OCI-LY1 (cell line): ENCODE results near the gene PTGER4.
"Not testable (repeated sequence)": the region's sequence is repeated elsewhere in the genome, so short reads cannot be mapped to it uniquely, and the experiment has no call there.

Experiments
- H2AFZ ChIP-seq: fragments of 200-600 bp; sonication (generic), shearing (Covaris generic); 2 replicates; pipeline ENCODE4 v1.6.0; 2014; ENCODE audit warnings: antibody characterized with exemption, mild to moderate bottlenecking, low read length
- H3F3A ChIP-seq: fragments of 200-600 bp; sonication (generic), shearing (Covaris generic); 2 replicates; pipeline ENCODE4 v1.6.0; 2014; ENCODE audit warnings: mild to moderate bottlenecking, antibody characterized with exemption, low read length, moderate library complexity; ENCODE audit not compliant: insufficient read depth
- H3K27ac ChIP-seq: fragments of 200-600 bp; sonication (generic); 2 replicates; pipeline ENCODE4 v1.5.1; 2014; ENCODE audit warnings: low read length, mixed run types, mild to moderate bottlenecking, low read depth; ENCODE audit not compliant: poor library complexity, severe bottlenecking
- H3K27me3 ChIP-seq: fragments of 200-600 bp; sonication (generic); 2 replicates; pipeline ENCODE4 v1.6.0; 2014; ENCODE audit warnings: antibody characterized with exemption, mild to moderate bottlenecking, low read length, moderate library complexity; ENCODE audit not compliant: insufficient read depth
- H3K36me3 ChIP-seq: fragments of 200-600 bp; sonication (generic); 2 replicates; pipeline ENCODE4 v1.6.1; 2014; ENCODE audit warnings: mild to moderate bottlenecking, antibody characterized with exemption, low read length, moderate library complexity, mixed read lengths; ENCODE audit not compliant: insufficient read depth
- H3K4me1 ChIP-seq: fragments of 200-600 bp; sonication (generic); 2 replicates; pipeline ENCODE4 v1.5.1; 2014; ENCODE audit warnings: mild to moderate bottlenecking, low read length, moderate library complexity; ENCODE audit not compliant: insufficient read depth, severe bottlenecking
- H3K4me2 ChIP-seq: fragments of 200-600 bp; sonication (generic), shearing (Covaris generic); 2 replicates; pipeline ENCODE4 v1.6.1; 2014; ENCODE audit warnings: low read length
- H3K4me3 ChIP-seq: fragments of 200-600 bp; sonication (generic); 2 replicates; pipeline ENCODE4 v1.5.1; 2014; ENCODE audit warnings: low read length, low read depth, mild to moderate bottlenecking, mixed read lengths; ENCODE audit not compliant: poor library complexity, severe bottlenecking
- H3K79me2 ChIP-seq: fragments of 200-600 bp; shearing (Covaris generic); 2 replicates; pipeline ENCODE4 v1.6.1; 2016; ENCODE audit warnings: mixed run types, low read length, mixed read lengths; ENCODE audit not compliant: insufficient read depth
- H3K9ac ChIP-seq: fragments of 200-600 bp; sonication (generic), shearing (Covaris generic); 2 replicates; pipeline ENCODE4 v1.6.1; 2014; ENCODE audit warnings: mild to moderate bottlenecking, low read length, mixed read lengths
- H3K9me2 ChIP-seq: fragments of 200-600 bp; sonication (generic), shearing (Covaris generic); 2 replicates; pipeline ENCODE4 v1.6.1; 2014; ENCODE audit warnings: low read depth, mild to moderate bottlenecking, low read length, mixed read lengths
- H3K9me3 ChIP-seq: fragments of 200-600 bp; shearing (Covaris generic); 2 replicates; pipeline ENCODE4 v1.6.1; 2014; ENCODE audit warnings: low read length, mixed read lengths
- H4K20me1 ChIP-seq: fragments of 200-600 bp; sonication (generic), shearing (Covaris generic); 2 replicates; pipeline ENCODE4 v1.6.0; 2016; ENCODE audit warnings: mild to moderate bottlenecking, low read length; ENCODE audit not compliant: insufficient read depth
- EZH2 ChIP-seq: fragments of 200-600 bp; sonication (generic), shearing (Covaris generic); IDR thresholded peaks from 2 replicates; pipeline ENCODE4 v1.8.0; 2017; ENCODE audit warnings: borderline replicate concordance, mixed run types, mild to moderate bottlenecking, antibody characterized with exemption, low read length, moderate library complexity, mixed read lengths
- TF ChIP-seq, protein P1 (sequence below): fragments of 200-600 bp; sonication (generic), shearing (Covaris generic); IDR thresholded peaks from 2 replicates; pipeline ENCODE4 v1.5.1; 2017; ENCODE audit warnings: mild to moderate bottlenecking, antibody characterized with exemption, low read length, moderate library complexity, mixed read lengths

PTGER4 gene

DNA sequence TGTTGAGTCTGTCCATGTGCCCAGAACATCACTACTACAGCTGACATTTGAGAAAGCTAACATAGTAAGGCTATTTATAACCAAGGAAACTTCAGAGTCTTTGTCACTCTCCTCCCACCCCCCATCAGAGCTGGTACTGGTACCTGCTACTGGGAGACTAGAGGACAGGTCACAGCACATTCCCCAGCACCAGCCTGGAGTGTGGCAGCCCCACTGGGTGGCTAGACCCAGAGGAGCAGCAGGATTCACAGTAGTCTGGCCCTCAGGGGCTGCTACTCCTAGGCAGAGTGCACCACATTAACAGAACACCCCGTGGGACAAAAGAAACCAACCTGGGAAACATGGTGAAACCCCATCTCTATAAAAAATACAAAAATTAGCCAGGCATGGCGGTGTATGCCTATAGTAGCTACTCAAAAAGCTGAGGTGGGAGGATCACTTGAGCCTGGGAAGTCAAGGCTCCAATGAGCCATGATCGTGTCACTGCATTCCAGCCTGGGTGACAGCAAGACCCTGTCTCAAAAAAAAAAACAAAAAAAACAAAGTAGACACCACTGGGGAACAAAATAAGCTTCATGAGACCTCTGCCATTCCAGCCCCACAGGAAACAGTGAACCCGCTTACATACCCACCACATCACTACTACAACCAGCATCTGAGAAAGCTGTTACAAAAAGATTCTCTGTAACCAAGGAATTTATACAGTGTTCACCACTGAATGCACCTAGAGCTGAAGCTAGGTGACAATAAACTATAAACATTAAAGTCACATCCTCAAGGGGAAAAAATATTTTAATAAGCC is 26.3 kb upstream of the PTGER4 start:
- peak overlapping the region; percentile 68 for H3K27ac ChIP-seq

DNA sequence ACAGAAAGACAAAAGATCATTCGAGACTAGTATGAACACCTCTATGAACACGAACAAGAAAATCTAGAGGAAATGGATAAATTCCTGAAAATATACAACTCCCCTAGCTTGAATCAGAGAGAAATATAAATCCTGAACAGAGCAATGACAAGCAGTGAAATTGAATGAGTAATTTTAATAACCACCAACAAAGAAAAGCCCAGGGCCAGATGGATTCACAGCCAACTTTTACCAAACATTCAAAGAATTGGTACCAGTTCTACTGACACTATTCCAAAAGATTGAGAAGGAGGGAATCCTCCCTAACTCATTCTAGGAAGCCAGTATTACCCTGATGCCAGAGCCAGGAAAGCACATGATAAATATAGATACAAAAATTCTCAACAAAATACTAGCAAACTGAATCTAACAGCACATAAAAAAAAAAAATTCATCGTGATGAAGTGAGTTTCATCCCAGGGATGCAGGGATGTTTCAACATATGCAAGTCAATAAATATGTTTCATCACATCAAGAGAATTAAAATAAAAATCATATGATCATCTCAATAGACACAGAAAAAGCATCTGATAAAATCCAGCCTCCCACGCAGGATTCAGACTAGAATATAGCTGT is 25.2 kb upstream of the PTGER4 start:
- Histone ChIP-seq H3K36me3 (no peaks in the 10 kb centered on the region), H3K27ac (no peak overlapping the region), H3K27me3 (no peaks in the 10 kb centered on the region), H3F3A (no peaks in the 10 kb centered on the region), H3K9me2 (no peaks in the 10 kb centered on the region), H2AFZ (no peak overlapping the region), H3K4me2 (peak overlapping the region; percentile 29; the same call in 1 of the 2 replicates), H3K4me3 (no peak overlapping the region), H3K9ac (no peak overlapping the region), H4K20me1 (no peaks in the 10 kb centered on the region), H3K79me2 (no peaks in the 10 kb centered on the region), H3K9me3 (no peaks in the 10 kb centered on the region), H3K4me1 (peaks cover 43% of the 10 kb centered on the region)
- no peak for TF ChIP-seq EZH2
- TF ChIP-seq, protein P1, sequence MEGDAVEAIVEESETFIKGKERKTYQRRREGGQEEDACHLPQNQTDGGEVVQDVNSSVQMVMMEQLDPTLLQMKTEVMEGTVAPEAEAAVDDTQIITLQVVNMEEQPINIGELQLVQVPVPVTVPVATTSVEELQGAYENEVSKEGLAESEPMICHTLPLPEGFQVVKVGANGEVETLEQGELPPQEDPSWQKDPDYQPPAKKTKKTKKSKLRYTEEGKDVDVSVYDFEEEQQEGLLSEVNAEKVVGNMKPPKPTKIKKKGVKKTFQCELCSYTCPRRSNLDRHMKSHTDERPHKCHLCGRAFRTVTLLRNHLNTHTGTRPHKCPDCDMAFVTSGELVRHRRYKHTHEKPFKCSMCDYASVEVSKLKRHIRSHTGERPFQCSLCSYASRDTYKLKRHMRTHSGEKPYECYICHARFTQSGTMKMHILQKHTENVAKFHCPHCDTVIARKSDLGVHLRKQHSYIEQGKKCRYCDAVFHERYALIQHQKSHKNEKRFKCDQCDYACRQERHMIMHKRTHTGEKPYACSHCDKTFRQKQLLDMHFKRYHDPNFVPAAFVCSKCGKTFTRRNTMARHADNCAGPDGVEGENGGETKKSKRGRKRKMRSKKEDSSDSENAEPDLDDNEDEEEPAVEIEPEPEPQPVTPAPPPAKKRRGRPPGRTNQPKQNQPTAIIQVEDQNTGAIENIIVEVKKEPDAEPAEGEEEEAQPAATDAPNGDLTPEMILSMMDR = no peak

More for the DNA sequence above, 26.3 kb upstream of the PTGER4 start:
- Histone ChIP-seq H3K9ac (peak overlapping the region; percentile 25), H3K79me2 (no peaks in the 10 kb centered on the region), H4K20me1 (no peaks in the 10 kb centered on the region), H3K4me1 (peaks cover 50% of the 10 kb centered on the region), H3K9me3 (no peaks in the 10 kb centered on the region), H3K36me3 (no peaks in the 10 kb centered on the region), H3K9me2 (no peaks in the 10 kb centered on the region), H3K4me3 (no peak overlapping the region), H2AFZ (no peak overlapping the region), H3K4me2 (peak overlapping the region; percentile 29), H3K27me3 (no peaks in the 10 kb centered on the region), H3F3A (no peaks in the 10 kb centered on the region)
- TF ChIP-seq, protein P1 = no peak

DNA sequence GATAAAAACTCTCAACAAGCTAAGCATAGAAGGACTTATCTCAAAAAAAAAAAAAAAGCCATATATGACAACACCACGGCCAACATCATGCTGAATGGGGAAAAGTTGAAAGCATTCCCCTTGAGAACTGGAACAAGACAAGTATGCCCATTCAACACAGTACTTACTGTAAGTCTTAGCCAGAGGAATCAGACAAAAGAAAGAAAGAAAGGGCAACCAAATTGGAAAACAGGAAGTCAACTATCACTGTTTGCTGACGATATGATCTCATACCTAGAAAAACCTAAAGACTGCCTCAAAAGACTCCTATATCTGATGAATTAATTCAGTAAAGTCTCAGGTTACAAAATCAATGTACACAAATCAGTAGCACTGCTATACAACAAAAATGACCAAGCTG is 24.6 kb upstream of the PTGER4 start:
- H4K20me1 ChIP-seq = no peaks in the 10 kb centered on the region
- H3K27me3 ChIP-seq = no peaks in the 10 kb centered on the region
- H3K4me2 ChIP-seq = no peak overlapping the region
- H3K9ac ChIP-seq = no peak overlapping the region
- TF ChIP-seq EZH2 = no peak
- TF ChIP-seq, protein P1 = no peak
- no peaks in the 10 kb centered on the region for H3F3A ChIP-seq
- H3K4me1 ChIP-seq = peaks cover 37% of the 10 kb centered on the region
- no peak overlapping the region for H2AFZ ChIP-seq
- no peak overlapping the region for H3K4me3 ChIP-seq
- no peaks in the 10 kb centered on the region for H3K9me3 ChIP-seq
- no peaks in the 10 kb centered on the region for H3K36me3 ChIP-seq
- H3K27ac ChIP-seq = no peak overlapping the region
- no peaks in the 10 kb centered on the region for H3K79me2 ChIP-seq
- no peaks in the 10 kb centered on the region for H3K9me2 ChIP-seq

DNA sequence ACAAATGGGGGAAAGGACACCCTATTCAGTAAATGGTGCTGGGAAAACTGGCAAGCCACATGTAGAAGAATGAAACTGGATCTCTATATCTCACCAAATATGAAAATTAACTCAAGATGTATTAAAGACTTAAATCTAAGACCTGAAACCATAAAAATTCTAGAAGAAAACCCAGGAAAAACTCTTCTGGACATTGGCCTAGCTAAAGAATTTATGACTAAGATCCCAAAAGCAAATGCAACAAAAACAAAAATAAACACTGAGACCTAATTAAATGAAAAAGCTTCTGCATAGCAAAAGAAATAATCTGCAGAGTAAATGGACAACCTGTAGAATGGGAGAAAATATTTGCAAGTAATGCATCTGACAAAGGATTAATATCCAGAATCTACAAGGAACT is 23.6 kb upstream of the PTGER4 start:
- H2AFZ ChIP-seq, H3K9me2 ChIP-seq, H4K20me1 ChIP-seq, H3K4me3 ChIP-seq, H3K4me2 ChIP-seq, H3K36me3 ChIP-seq, H3K9me3 ChIP-seq, H3K27ac ChIP-seq, H3K79me2 ChIP-seq, H3F3A ChIP-seq, H3K27me3 ChIP-seq, H3K9ac ChIP-seq: not testable (repeated sequence)
- H3K4me1 ChIP-seq = peaks cover 40% of the 10 kb centered on the region
